ENCODE results near the gene AAK1. TPM values are rescaled to one million over a fixed set of nuclear protein-coding genes. Genes with fewer than 3 reads are reported as not detected.
"Not testable (repeated sequence)": the region's sequence is repeated elsewhere in the genome, so short reads cannot be mapped to it uniquely, and the experiment has no call there.

Gene AAK1
- total RNA-seq, 1 experiment from 2014 or later, result 35.6 TPM

DNA sequence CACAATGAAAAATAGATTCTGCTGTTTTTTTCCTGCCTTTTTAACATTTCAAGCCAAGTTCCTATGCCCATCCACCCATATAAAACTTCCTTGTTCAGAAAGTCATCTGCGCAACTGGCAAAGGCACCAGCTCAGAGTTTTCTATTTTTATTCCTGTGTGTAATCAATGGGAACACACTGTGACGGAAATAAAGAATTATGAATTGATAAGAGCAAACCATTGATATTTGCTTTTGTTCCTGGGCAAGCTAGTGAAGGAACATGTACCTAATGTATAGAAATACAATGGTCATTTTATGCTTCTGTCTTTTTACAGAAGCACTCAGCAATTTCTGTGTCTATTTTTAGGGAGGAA lies 30.8 kb upstream of the AAK1 start (continued):
- TF ChIP-seq, protein P1, sequence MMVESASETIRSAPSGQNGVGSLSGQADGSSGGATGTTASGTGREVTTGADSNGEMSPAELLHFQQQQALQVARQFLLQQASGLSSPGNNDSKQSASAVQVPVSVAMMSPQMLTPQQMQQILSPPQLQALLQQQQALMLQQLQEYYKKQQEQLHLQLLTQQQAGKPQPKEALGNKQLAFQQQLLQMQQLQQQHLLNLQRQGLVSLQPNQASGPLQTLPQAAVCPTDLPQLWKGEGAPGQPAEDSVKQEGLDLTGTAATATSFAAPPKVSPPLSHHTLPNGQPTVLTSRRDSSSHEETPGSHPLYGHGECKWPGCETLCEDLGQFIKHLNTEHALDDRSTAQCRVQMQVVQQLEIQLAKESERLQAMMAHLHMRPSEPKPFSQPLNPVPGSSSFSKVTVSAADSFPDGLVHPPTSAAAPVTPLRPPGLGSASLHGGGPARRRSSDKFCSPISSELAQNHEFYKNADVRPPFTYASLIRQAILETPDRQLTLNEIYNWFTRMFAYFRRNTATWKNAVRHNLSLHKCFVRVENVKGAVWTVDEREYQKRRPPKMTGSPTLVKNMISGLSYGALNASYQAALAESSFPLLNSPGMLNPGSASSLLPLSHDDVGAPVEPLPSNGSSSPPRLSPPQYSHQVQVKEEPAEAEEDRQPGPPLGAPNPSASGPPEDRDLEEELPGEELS (CRISPR knock-in tag; IDR thresholded peaks at IDR 0.05), result no peak
- TF ChIP-seq, protein P2, sequence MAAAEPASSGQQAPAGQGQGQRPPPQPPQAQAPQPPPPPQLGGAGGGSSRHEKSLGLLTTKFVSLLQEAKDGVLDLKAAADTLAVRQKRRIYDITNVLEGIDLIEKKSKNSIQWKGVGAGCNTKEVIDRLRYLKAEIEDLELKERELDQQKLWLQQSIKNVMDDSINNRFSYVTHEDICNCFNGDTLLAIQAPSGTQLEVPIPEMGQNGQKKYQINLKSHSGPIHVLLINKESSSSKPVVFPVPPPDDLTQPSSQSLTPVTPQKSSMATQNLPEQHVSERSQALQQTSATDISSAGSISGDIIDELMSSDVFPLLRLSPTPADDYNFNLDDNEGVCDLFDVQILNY (CRISPR knock-in tag; IDR thresholded peaks at IDR 0.05), result no peak
- TF ChIP-seq TEAD1 (CRISPR knock-in tag; IDR thresholded peaks at IDR 0.05), result no peak

DNA sequence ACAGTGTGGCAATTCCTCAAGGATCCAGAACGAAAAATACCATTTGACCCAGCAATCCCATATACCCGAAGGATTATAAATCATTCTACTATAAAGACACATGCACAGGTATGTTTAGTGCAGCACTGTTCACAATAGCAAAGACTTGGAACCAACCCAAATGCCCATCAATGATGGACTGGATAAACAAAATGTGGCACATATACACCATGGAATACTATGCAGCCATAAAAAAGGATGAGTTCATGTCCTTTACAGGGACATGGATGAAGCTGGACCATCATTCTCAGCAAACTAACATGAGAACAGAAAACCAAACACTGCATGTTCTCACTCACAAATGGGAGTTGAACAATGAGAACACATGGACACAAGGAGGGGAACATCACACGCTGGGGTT lies 29.6 kb upstream of the AAK1 start:
- H3K4me1 Mint-ChIP-seq; ATAC-seq; H3K27me3 Mint-ChIP-seq (ENCODE audit: low read depth); H3K27ac Mint-ChIP-seq; CTCF ChIA-PET; H3K4me3 Mint-ChIP-seq; H3K36me3 Mint-ChIP-seq; POLR2A ChIA-PET; DNase-seq (ENCODE audit: low spot score): not testable (repeated sequence)
- H3K9me3 Mint-ChIP-seq, result peaks cover 18% of the 10 kb centered on the region

DNA sequence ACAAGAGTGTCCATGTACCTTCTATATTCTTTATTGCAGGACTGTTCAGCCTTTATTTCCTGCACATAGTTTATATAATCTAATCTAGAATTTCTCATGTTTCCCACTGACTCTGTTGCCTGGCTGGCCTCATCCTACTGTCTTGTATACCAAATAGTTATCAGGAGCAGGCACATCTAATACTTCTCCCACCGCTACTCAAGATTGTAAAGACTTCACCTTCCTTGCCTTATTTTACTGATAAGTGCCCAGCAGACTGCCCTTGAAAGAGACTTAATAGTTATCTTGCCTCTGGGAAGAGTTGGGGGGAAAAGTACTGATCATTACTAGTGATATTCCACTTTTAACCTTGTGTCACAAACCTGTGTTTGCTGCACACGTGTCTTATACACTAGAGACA lies 26.1 kb upstream of the AAK1 start:
- TF ChIP-seq TEAD1 (CRISPR knock-in tag; IDR thresholded peaks at IDR 0.05), result no peak
- TF ChIP-seq, protein P3, sequence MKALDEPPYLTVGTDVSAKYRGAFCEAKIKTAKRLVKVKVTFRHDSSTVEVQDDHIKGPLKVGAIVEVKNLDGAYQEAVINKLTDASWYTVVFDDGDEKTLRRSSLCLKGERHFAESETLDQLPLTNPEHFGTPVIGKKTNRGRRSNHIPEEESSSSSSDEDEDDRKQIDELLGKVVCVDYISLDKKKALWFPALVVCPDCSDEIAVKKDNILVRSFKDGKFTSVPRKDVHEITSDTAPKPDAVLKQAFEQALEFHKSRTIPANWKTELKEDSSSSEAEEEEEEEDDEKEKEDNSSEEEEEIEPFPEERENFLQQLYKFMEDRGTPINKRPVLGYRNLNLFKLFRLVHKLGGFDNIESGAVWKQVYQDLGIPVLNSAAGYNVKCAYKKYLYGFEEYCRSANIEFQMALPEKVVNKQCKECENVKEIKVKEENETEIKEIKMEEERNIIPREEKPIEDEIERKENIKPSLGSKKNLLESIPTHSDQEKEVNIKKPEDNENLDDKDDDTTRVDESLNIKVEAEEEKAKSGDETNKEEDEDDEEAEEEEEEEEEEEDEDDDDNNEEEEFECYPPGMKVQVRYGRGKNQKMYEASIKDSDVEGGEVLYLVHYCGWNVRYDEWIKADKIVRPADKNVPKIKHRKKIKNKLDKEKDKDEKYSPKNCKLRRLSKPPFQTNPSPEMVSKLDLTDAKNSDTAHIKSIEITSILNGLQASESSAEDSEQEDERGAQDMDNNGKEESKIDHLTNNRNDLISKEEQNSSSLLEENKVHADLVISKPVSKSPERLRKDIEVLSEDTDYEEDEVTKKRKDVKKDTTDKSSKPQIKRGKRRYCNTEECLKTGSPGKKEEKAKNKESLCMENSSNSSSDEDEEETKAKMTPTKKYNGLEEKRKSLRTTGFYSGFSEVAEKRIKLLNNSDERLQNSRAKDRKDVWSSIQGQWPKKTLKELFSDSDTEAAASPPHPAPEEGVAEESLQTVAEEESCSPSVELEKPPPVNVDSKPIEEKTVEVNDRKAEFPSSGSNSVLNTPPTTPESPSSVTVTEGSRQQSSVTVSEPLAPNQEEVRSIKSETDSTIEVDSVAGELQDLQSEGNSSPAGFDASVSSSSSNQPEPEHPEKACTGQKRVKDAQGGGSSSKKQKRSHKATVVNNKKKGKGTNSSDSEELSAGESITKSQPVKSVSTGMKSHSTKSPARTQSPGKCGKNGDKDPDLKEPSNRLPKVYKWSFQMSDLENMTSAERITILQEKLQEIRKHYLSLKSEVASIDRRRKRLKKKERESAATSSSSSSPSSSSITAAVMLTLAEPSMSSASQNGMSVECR (CRISPR knock-in tag; IDR thresholded peaks at IDR 0.05; ENCODE audit: borderline replicate concordance), result no peak
- TF ChIP-seq ZNF138 (CRISPR knock-in tag; conservative IDR thresholded peaks at IDR 0.05), result no peak
- TF ChIP-seq ELF4 (CRISPR knock-in tag; IDR thresholded peaks at IDR 0.05; ENCODE audit: low read depth), result no peak
- no peak for TF ChIP-seq OVOL2 (CRISPR knock-in tag; IDR thresholded peaks at IDR 0.05; ENCODE audit: borderline replicate concordance)
- TF ChIP-seq NFATC4 (CRISPR knock-in tag; IDR thresholded peaks at IDR 0.05), result no peak
- TF ChIP-seq, protein P4, sequence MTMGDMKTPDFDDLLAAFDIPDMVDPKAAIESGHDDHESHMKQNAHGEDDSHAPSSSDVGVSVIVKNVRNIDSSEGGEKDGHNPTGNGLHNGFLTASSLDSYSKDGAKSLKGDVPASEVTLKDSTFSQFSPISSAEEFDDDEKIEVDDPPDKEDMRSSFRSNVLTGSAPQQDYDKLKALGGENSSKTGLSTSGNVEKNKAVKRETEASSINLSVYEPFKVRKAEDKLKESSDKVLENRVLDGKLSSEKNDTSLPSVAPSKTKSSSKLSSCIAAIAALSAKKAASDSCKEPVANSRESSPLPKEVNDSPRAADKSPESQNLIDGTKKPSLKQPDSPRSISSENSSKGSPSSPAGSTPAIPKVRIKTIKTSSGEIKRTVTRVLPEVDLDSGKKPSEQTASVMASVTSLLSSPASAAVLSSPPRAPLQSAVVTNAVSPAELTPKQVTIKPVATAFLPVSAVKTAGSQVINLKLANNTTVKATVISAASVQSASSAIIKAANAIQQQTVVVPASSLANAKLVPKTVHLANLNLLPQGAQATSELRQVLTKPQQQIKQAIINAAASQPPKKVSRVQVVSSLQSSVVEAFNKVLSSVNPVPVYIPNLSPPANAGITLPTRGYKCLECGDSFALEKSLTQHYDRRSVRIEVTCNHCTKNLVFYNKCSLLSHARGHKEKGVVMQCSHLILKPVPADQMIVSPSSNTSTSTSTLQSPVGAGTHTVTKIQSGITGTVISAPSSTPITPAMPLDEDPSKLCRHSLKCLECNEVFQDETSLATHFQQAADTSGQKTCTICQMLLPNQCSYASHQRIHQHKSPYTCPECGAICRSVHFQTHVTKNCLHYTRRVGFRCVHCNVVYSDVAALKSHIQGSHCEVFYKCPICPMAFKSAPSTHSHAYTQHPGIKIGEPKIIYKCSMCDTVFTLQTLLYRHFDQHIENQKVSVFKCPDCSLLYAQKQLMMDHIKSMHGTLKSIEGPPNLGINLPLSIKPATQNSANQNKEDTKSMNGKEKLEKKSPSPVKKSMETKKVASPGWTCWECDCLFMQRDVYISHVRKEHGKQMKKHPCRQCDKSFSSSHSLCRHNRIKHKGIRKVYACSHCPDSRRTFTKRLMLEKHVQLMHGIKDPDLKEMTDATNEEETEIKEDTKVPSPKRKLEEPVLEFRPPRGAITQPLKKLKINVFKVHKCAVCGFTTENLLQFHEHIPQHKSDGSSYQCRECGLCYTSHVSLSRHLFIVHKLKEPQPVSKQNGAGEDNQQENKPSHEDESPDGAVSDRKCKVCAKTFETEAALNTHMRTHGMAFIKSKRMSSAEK (CRISPR knock-in tag; IDR thresholded peaks at IDR 0.05; ENCODE audit: borderline replicate concordance), result no peak
- TF ChIP-seq, protein P5, sequence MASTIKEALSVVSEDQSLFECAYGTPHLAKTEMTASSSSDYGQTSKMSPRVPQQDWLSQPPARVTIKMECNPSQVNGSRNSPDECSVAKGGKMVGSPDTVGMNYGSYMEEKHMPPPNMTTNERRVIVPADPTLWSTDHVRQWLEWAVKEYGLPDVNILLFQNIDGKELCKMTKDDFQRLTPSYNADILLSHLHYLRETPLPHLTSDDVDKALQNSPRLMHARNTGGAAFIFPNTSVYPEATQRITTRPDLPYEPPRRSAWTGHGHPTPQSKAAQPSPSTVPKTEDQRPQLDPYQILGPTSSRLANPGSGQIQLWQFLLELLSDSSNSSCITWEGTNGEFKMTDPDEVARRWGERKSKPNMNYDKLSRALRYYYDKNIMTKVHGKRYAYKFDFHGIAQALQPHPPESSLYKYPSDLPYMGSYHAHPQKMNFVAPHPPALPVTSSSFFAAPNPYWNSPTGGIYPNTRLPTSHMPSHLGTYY (CRISPR knock-in tag; IDR thresholded peaks at IDR 0.05), result no peak
- no peak for TF ChIP-seq CREB1 (CRISPR knock-in tag; IDR thresholded peaks at IDR 0.05)
- TF ChIP-seq, protein P6, sequence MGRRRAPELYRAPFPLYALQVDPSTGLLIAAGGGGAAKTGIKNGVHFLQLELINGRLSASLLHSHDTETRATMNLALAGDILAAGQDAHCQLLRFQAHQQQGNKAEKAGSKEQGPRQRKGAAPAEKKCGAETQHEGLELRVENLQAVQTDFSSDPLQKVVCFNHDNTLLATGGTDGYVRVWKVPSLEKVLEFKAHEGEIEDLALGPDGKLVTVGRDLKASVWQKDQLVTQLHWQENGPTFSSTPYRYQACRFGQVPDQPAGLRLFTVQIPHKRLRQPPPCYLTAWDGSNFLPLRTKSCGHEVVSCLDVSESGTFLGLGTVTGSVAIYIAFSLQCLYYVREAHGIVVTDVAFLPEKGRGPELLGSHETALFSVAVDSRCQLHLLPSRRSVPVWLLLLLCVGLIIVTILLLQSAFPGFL (CRISPR knock-in tag; IDR thresholded peaks at IDR 0.05; ENCODE audit: borderline replicate concordance), result no peak
- TF ChIP-seq SMAD3 (CRISPR knock-in tag; IDR thresholded peaks at IDR 0.05; ENCODE audit: borderline replicate concordance), result no peak
- TF ChIP-seq, protein P7, sequence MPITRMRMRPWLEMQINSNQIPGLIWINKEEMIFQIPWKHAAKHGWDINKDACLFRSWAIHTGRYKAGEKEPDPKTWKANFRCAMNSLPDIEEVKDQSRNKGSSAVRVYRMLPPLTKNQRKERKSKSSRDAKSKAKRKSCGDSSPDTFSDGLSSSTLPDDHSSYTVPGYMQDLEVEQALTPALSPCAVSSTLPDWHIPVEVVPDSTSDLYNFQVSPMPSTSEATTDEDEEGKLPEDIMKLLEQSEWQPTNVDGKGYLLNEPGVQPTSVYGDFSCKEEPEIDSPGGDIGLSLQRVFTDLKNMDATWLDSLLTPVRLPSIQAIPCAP (CRISPR knock-in tag; IDR thresholded peaks at IDR 0.05), result no peak
- TF ChIP-seq MYBL2 (CRISPR knock-in tag; IDR thresholded peaks at IDR 0.05), result no peak
- TF ChIP-seq, protein P8, sequence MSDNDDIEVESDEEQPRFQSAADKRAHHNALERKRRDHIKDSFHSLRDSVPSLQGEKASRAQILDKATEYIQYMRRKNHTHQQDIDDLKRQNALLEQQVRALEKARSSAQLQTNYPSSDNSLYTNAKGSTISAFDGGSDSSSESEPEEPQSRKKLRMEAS (CRISPR knock-in tag; IDR thresholded peaks at IDR 0.05), result no peak
- no peak for TF ChIP-seq ZNF317 (CRISPR knock-in tag; IDR thresholded peaks at IDR 0.05; ENCODE audit: borderline replicate concordance, low read depth)
- TF ChIP-seq ZNF671 (CRISPR knock-in tag; IDR thresholded peaks at IDR 0.05), result no peak
- H3K27me3 Mint-ChIP-seq (ENCODE audit: low read depth), result no peaks in the 10 kb centered on the region
- no peak for ATAC-seq
- no peak overlapping the region for H3K27ac Mint-ChIP-seq
- H3K4me3 Mint-ChIP-seq, result no peak overlapping the region
- ChIA-PET POLR2A (no interaction called here), CTCF (no interaction called here)
- 0 out of 2 replicates have a peak, but pooled peaks cover 4% of the 10 kb centered on the region for H3K4me1 Mint-ChIP-seq
- peaks cover 18% of the 10 kb centered on the region for H3K9me3 Mint-ChIP-seq
- DNase-seq (ENCODE audit: low spot score), result no peak
- H3K36me3 Mint-ChIP-seq, result no peaks in the 10 kb centered on the region
